H1 (cell line): Measurements from ENCODE around the gene MAGEA12. TPM values are rescaled to one million over a fixed set of nuclear protein-coding genes. Genes with fewer than 3 reads are reported as not detected.

Source experiments
- CTCF ChIA-PET: fragments of 300-600 bp; sonication (Branson Sonifier 250); formaldehyde crosslinking; loops from one replicate; lab custom pipeline; 2021; ENCODE audit not compliant: partially characterized antibody; lab: Charles Lee
- POLR2A ChIA-PET: fragments of 300-600 bp; sonication (Branson Sonifier 250); formaldehyde crosslinking; loops from one replicate; lab custom pipeline; 2021; ENCODE audit warnings: inconsistent platforms; ENCODE audit not compliant: partially characterized antibody; lab: Charles Lee
- DNase-seq, 2 experiments: peaks; one replicate each; pipeline versions ENCODE4 v3.0.0 to v3.0.0-alpha.2; 2010 to 2022; ENCODE audit warnings: low spot score in 2 of 2, low read depth in 1 of 2, mixed read lengths in 1 of 2
- FAIRE-seq: peaks from 2 replicates; lab custom pipeline; 2011; peaks lifted over from hg19 to GRCh38; lab: Jason Lieb, UNC
- H2AFZ ChIP-seq: 2 replicates; pipeline ENCODE4 v1.8.1; 2012; ENCODE audit warnings: low read length, inconsistent platforms
- H2AK5ac ChIP-seq: 2 replicates; pipeline ENCODE4 v1.6.1; 2013; ENCODE audit warnings: low read depth, low read length
- H2BK120ac ChIP-seq: replicated peaks from 2 replicates; pipeline ENCODE3; 2013; ENCODE audit warnings: low read depth, low read length, inconsistent platforms
- H2BK12ac ChIP-seq: 2 replicates; pipeline ENCODE4 v1.6.1; 2013; ENCODE audit warnings: low read depth, low read length
- H2BK15ac ChIP-seq: 2 replicates; pipeline ENCODE4 v1.6.1; 2013; ENCODE audit warnings: low read length
- H2BK20ac ChIP-seq: 2 replicates; pipeline ENCODE4 v1.6.1; 2013; ENCODE audit warnings: low read length
- H2BK5ac ChIP-seq: 2 replicates; pipeline ENCODE4 v1.6.1; 2013; ENCODE audit warnings: low read depth, low read length
- H3K14ac ChIP-seq: 2 replicates; pipeline ENCODE4 v1.6.1; 2013; ENCODE audit warnings: inconsistent platforms; ENCODE audit not compliant: insufficient read length
- H3K18ac ChIP-seq: 2 replicates; pipeline ENCODE4 v1.6.1; 2013; ENCODE audit warnings: low read length; ENCODE audit errors: extremely low read depth
- H3K23ac ChIP-seq: 2 replicates; pipeline ENCODE4 v1.6.1; 2013; ENCODE audit warnings: inconsistent platforms; ENCODE audit not compliant: insufficient read length
- H3K23me2 ChIP-seq: 2 replicates; pipeline ENCODE4 v1.6.1; 2013; ENCODE audit warnings: low read depth, low read length
- H3K27ac ChIP-seq: 2 replicates; pipeline ENCODE4 v1.6.1; 2011; ENCODE audit warnings: low read depth, low read length, inconsistent platforms
- H3K27me3 ChIP-seq, 4 experiments: replicated peaks in 1 of 4; 1 replicate in 1 of 4; 2 replicates in 3 of 4; pipeline versions ENCODE4 v1.6.1 to v1.8.1; 2011 to 2013; ENCODE audit warnings: low read length in 3 of 4, mild to moderate bottlenecking in 3 of 4, inconsistent platforms in 2 of 4, mixed read lengths in 2 of 4, moderate library complexity in 1 of 4; ENCODE audit not compliant: control insufficient read depth in 3 of 4, insufficient read depth in 3 of 4; ENCODE audit errors: extremely low read depth in 1 of 4
- H3K36me3 ChIP-seq, 4 experiments: 2 replicates each; pipeline versions ENCODE4 v1.6.1 to v1.8.1; 2011 to 2013; ENCODE audit warnings: mild to moderate bottlenecking in 4 of 4, low read length in 3 of 4, moderate library complexity in 2 of 4, control low read depth in 1 of 4, inconsistent platforms in 1 of 4; ENCODE audit not compliant: insufficient read depth in 4 of 4, control insufficient read depth in 2 of 4
- H3K4ac ChIP-seq: replicated peaks from 2 replicates; pipeline ENCODE3; 2013; ENCODE audit warnings: low read length, low read depth, mixed read lengths, inconsistent platforms; ENCODE audit not compliant: insufficient read length
- H3K4me1 ChIP-seq, 4 experiments: replicated peaks in 1 of 4; 1 replicate in 1 of 4; 2 replicates in 3 of 4; pipeline versions ENCODE4 v1.6.1 to v1.8.1; 2011 to 2013; ENCODE audit warnings: low read length in 3 of 4, inconsistent platforms in 2 of 4, mixed read lengths in 1 of 4; ENCODE audit not compliant: insufficient read depth in 4 of 4, control insufficient read depth in 3 of 4
- H3K4me2 ChIP-seq, 2 experiments: 2 replicates each; pipeline versions ENCODE4 v1.6.1 to v1.8.1; 2011 to 2013; ENCODE audit warnings: low read depth in 2 of 2, low read length in 2 of 2, control low read depth in 1 of 2, inconsistent platforms in 1 of 2, mild to moderate bottlenecking in 1 of 2; ENCODE audit not compliant: insufficient read depth in 1 of 2
- H3K4me3 ChIP-seq, 4 experiments: fragments of 200-600, 300-600 bp in 1 of 4; sonication (generic), shearing (Covaris generic), sonication (Bioruptor Twin) in 1 of 4; 2 replicates each; pipeline versions ENCODE4 v1.5.1 to v1.8.1; 2011 to 2016; ENCODE audit warnings: low read length in 4 of 4, low read depth in 3 of 4, control low read depth in 2 of 4, inconsistent platforms in 2 of 4, mild to moderate bottlenecking in 2 of 4, mixed read lengths in 1 of 4, moderate library complexity in 1 of 4; ENCODE audit not compliant: insufficient read depth in 2 of 4; ENCODE audit errors: extremely low read depth in 1 of 4
- H3K56ac ChIP-seq: replicated peaks from 2 replicates; pipeline ENCODE3; 2013; ENCODE audit warnings: low read depth, mild to moderate bottlenecking, mixed read lengths, low read length, inconsistent platforms; ENCODE audit not compliant: insufficient read length
- H3K79me1 ChIP-seq: 2 replicates; pipeline ENCODE4 v1.6.1; 2013; ENCODE audit warnings: low read depth, low read length, control low read depth
- H3K79me2 ChIP-seq, 2 experiments: 2 replicates each; pipeline versions ENCODE4 v1.6.1 to v1.8.1; 2012 to 2013; ENCODE audit warnings: low read length in 2 of 2, mild to moderate bottlenecking in 2 of 2, inconsistent platforms in 1 of 2; ENCODE audit not compliant: insufficient read depth in 2 of 2, control insufficient read depth in 1 of 2
- H3K9ac ChIP-seq, 4 experiments: replicated peaks in 1 of 4; 1 replicate in 1 of 4; 2 replicates in 3 of 4; pipeline versions ENCODE4 v1.6.1 to v1.8.1; 2011 to 2013; ENCODE audit warnings: low read depth in 3 of 4, low read length in 3 of 4, control low read depth in 2 of 4, mild to moderate bottlenecking in 2 of 4, moderate library complexity in 2 of 4, inconsistent platforms in 1 of 4; ENCODE audit errors: extremely low read depth in 1 of 4
- H3K9me3 ChIP-seq, 2 experiments: 2 replicates each; pipeline versions ENCODE4 v1.6.1 to v1.8.1; 2012 to 2013; ENCODE audit warnings: mild to moderate bottlenecking in 2 of 2, moderate library complexity in 2 of 2, control low read depth in 1 of 2, inconsistent platforms in 1 of 2, low read depth in 1 of 2, low read length in 1 of 2, mixed read lengths in 1 of 2; ENCODE audit not compliant: insufficient read depth in 2 of 2
- H4K20me1 ChIP-seq, 2 experiments: replicated peaks in 1 of 2; 2 replicates each; pipeline versions ENCODE3 to v1.8.1; 2011 to 2013; ENCODE audit warnings: inconsistent platforms in 2 of 2, low read length in 2 of 2, mild to moderate bottlenecking in 1 of 2; ENCODE audit not compliant: insufficient read depth in 2 of 2, control insufficient read depth in 1 of 2
- H4K5ac ChIP-seq: 2 replicates; pipeline ENCODE4 v1.6.1; 2013; ENCODE audit warnings: low read length, low read depth, mixed read lengths, inconsistent platforms; ENCODE audit not compliant: insufficient read length
- H4K8ac ChIP-seq: 2 replicates; pipeline ENCODE4 v1.8.0; 2013; ENCODE audit warnings: mild to moderate bottlenecking, moderate library complexity, low read length, inconsistent platforms; ENCODE audit not compliant: insufficient read depth; ENCODE audit errors: extremely low read depth
- H4K91ac ChIP-seq: replicated peaks from 2 replicates; pipeline ENCODE3; 2013; ENCODE audit warnings: low read length, mixed read lengths, inconsistent platforms; ENCODE audit not compliant: insufficient read length
- BCL11A ChIP-seq, 2 experiments: IDR thresholded peaks; one replicate each; pipeline ENCODE4 v1.6.1; 2011; ENCODE audit warnings: low read depth in 2 of 2, low read length in 2 of 2, mild to moderate bottlenecking in 2 of 2
- FOSL1 ChIP-seq: IDR thresholded peaks from 2 replicates; pipeline ENCODE4 v1.6.1; 2011; ENCODE audit warnings: mild to moderate bottlenecking, low read depth, low read length, moderate library complexity; ENCODE audit not compliant: insufficient read depth
- JUND ChIP-seq: IDR thresholded peaks from 2 replicates; pipeline ENCODE4 v1.6.1; 2011; ENCODE audit warnings: mild to moderate bottlenecking, improper control_type of control experiment, low read length
- NANOG ChIP-seq: IDR thresholded peaks from 2 replicates; pipeline ENCODE4 v1.6.1; 2011; ENCODE audit warnings: low read length, low read depth, mild to moderate bottlenecking, inconsistent platforms; ENCODE audit not compliant: insufficient read depth, poor library complexity, severe bottlenecking
- POU5F1 ChIP-seq: IDR thresholded peaks from 2 replicates; pipeline ENCODE4 v1.6.1; 2011; ENCODE audit warnings: low read depth, mild to moderate bottlenecking, low read length, moderate library complexity
- RAD21 ChIP-seq, 2 experiments: IDR thresholded peaks in 1 of 2; conservative IDR thresholded peaks in 1 of 2; 2 replicates each; pipeline ENCODE4 v1.6.1; 2011; ENCODE audit warnings: low read depth in 2 of 2, low read length in 2 of 2, improper control_type of control experiment in 1 of 2, inconsistent platforms in 1 of 2, mild to moderate bottlenecking in 1 of 2, moderate library complexity in 1 of 2
- RFX5 ChIP-seq: IDR thresholded peaks from 2 replicates; pipeline ENCODE4 v1.6.1; 2011; ENCODE audit warnings: low read depth, low read length, improper control_type of control experiment, borderline replicate concordance
- RXRA ChIP-seq: IDR thresholded peaks from 2 replicates; pipeline ENCODE4 v1.6.1; 2011; ENCODE audit warnings: low read depth, mild to moderate bottlenecking, low read length, moderate library complexity; ENCODE audit not compliant: insufficient read depth
- SP4 ChIP-seq: IDR thresholded peaks from 2 replicates; pipeline ENCODE4 v1.6.1; 2012; ENCODE audit warnings: low read length, inconsistent platforms
- SRF ChIP-seq: IDR thresholded peaks from 2 replicates; pipeline ENCODE4 v1.6.1; 2011; ENCODE audit warnings: mild to moderate bottlenecking, low read depth, low read length, moderate library complexity
- TBP ChIP-seq: IDR thresholded peaks from 2 replicates; pipeline ENCODE4 v1.6.1; 2011; ENCODE audit warnings: low read depth, low read length, improper control_type of control experiment
- TCF12 ChIP-seq: IDR thresholded peaks from 2 replicates; pipeline ENCODE4 v1.6.1; 2011; ENCODE audit warnings: low read depth, mild to moderate bottlenecking, low read length
- YY1 ChIP-seq: IDR thresholded peaks from 2 replicates; pipeline ENCODE4 v1.6.1; 2011; ENCODE audit warnings: low read depth, mild to moderate bottlenecking, low read length
- WGBS, 2 experiments: shearing (Covaris generic) in 1 of 2; methylation state at CpG; one replicate each; pipeline versions ENCODE4 v1.1.6 to v1.1.7; 2013 to 2015; ENCODE audit warnings: low lambda C conversion rate in 2 of 2, mixed read lengths in 2 of 2, inconsistent platforms in 1 of 2, low coverage in 1 of 2, missing lambda C conversion rate in 1 of 2; ENCODE audit not compliant: insufficient replicate concordance in 2 of 2, insufficient coverage in 1 of 2, insufficient read length in 1 of 2; ENCODE audit errors: extremely low coverage in 1 of 2, missing lambda C conversion rate in 1 of 2; 5-methylcytosine and 5-hydroxymethylcytosine counted together
- polyA plus RNA-seq, 7 experiments: library from polyadenylated mRNA; depleted of rRNA in 3 of 7; stranded (reverse) in 5 of 7; unstranded in 2 of 7; fragments of >200 nt in 5 of 7; fragments of 200-250 nt in 2 of 7; gene quantifications; 1 replicate in 5 of 7; 2 replicates in 1 of 7; 4 replicates in 1 of 7; pipeline versions ENCODE4 v1.2.1 to v1.2.3, GENCODE V29; 2011 to 2013; ENCODE audit warnings: missing spikeins in 2 of 7, mixed read lengths in 2 of 7
- total RNA-seq: library from RNA; stranded (reverse); fragmentation: NEBNext Ultra II Directional; extraction: Animal tissue kit (Norgen Biotek cat#: 25700); gene quantifications from 2 replicates; pipeline ENCODE4 v1.2.1, GENCODE V29; 2021
- TF ChIP-seq, protein P1 (sequence below): IDR thresholded peaks from 2 replicates; pipeline ENCODE4 v1.6.1; 2011; ENCODE audit warnings: low read depth, mild to moderate bottlenecking, low read length; ENCODE audit not compliant: insufficient read depth

MAGEA12 gene
- total and polyA plus RNA-seq, 2 of the 8 experiments (the other 6 are each of a cell fraction or from before 2014, with no cell fraction given) = not detected

DNA sequence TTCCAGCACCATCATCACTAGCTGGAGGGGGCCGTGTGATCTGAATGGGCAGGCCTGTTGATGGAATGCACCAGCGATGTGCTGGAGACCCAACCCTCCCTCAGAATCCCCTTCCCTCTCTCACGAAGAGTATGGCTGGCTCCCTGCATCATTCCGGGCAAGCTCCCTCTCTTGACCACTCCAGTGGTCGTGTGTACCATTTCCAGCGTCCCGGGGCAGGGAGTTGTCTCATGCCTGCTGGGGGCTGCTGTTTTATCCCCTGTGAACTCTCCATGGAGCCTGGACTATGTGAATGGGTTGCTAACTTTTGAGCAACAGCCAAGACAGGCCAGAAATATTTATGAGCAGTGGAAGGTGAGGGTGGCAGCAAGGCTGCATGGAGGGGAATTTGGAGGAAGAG is 8.1 kb upstream of the MAGEA12 start:
- H4K20me1 ChIP-seq = no peaks in the 10 kb centered on the region
- H3K4me3 ChIP-seq = no peak overlapping the region
- no peak overlapping the region for H2BK120ac ChIP-seq
- no peak overlapping the region for H3K56ac ChIP-seq
- no peak overlapping the region for H3K9ac ChIP-seq
- H3K36me3 ChIP-seq = no peaks in the 10 kb centered on the region
- whole genome bisulfite sequencing, 2 experiments = no CpG with 5 or more reads among the region's 7 CpGs
- TF ChIP-seq NANOG (no peak), BCL11A (IDR thresholded peaks at IDR 0.05; ENCODE audit: low read depth in 2 of 2, low read length in 2 of 2) (no peak), TCF12 (no peak), RXRA (no peak), YY1 (no peak), TBP (no peak), SRF (no peak), POU5F1 (no peak), JUND (no peak), RAD21 (IDR thresholded peaks at IDR 0.05 in 1 of 2, conservative IDR thresholded peaks at IDR 0.05 in 1 of 2; ENCODE audit: low read depth in 2 of 2, low read length in 2 of 2) (no peak), FOSL1 (no peak), RFX5 (no peak), SP4 (no peak)
- TF ChIP-seq, protein P1, sequence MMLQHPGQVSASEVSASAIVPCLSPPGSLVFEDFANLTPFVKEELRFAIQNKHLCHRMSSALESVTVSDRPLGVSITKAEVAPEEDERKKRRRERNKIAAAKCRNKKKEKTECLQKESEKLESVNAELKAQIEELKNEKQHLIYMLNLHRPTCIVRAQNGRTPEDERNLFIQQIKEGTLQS = no peak
- H4K8ac ChIP-seq = no peak overlapping the region
- no peaks in the 10 kb centered on the region for H3K4me1 ChIP-seq
- no peak overlapping the region for H3K4ac ChIP-seq
- no peaks in the 10 kb centered on the region for H3K9me3 ChIP-seq
- H2BK15ac ChIP-seq = no peak overlapping the region
- no peak overlapping the region for H2BK20ac ChIP-seq
- ChIA-PET CTCF (no interaction called here), POLR2A (no interaction called here)
- H3K27me3 ChIP-seq = no peaks in the 10 kb centered on the region
- H3K18ac ChIP-seq = no peak overlapping the region
- H2BK5ac ChIP-seq = no peak overlapping the region
- no peak overlapping the region for H4K5ac ChIP-seq
- H3K27ac ChIP-seq = no peak overlapping the region
- H4K91ac ChIP-seq = no peak overlapping the region
- no peak overlapping the region for H2AK5ac ChIP-seq
- H3K23me2 ChIP-seq = no peaks in the 10 kb centered on the region
- no peak overlapping the region for H2BK12ac ChIP-seq
- H3K79me1 ChIP-seq = no peaks in the 10 kb centered on the region
- no peak for FAIRE-seq
- no peak overlapping the region for H3K23ac ChIP-seq
- H3K79me2 ChIP-seq = no peaks in the 10 kb centered on the region
- H2AFZ ChIP-seq = no peak overlapping the region
- no peak for DNase-seq
- no peak overlapping the region for H3K14ac ChIP-seq
- no peak overlapping the region for H3K4me2 ChIP-seq
